PC-3 (cell line): ENCODE data around the gene PSME1. TPM values are rescaled to one million over a fixed set of nuclear protein-coding genes. Genes with fewer than 3 reads are reported as not detected.

ENCODE experiments used
- ATAC-seq: fragments of 200-7000 bp; cut with Tn5 transposase; 2 replicates; pipeline ENCODE4 v1.9.1; 2020; ENCODE audit warnings: mild to moderate bottlenecking, moderate library complexity
- BruUV-seq: library from RNA; stranded (reverse); fragments of 400-500 nt; replicated peaks from 2 replicates; lab custom pipeline; 2021; lab: Mats Ljungman, UMichigan
- CTCF ChIA-PET: fragments of 300-600 bp; sonication (Branson Sonifier 250); formaldehyde crosslinking; loops from one replicate; lab custom pipeline; 2022; ENCODE audit warnings: antibody characterized with exemption; lab: Charles Lee
- POLR2A ChIA-PET: fragments of 300-600 bp; sonication (Branson Sonifier 250); formaldehyde crosslinking; loops from one replicate; lab custom pipeline; 2022; ENCODE audit warnings: antibody characterized with exemption; ENCODE audit not compliant: unreplicated experiment; lab: Charles Lee
- DNase-seq: peaks from one replicate; pipeline ENCODE4 v3.0.0-alpha.2; 2015
- H2AFZ ChIP-seq: fragments of 300-600 bp; sonication (generic); 2 replicates; pipeline ENCODE4 v1.6.0; 2016; ENCODE audit warnings: antibody characterized with exemption, low read length
- H3F3A ChIP-seq: fragments of 300-600 bp; sonication (generic); one replicate; pipeline ENCODE4 v1.6.0; 2017; ENCODE audit warnings: antibody characterized with exemption, low read length, control low read depth, mild to moderate bottlenecking; ENCODE audit not compliant: unreplicated experiment
- H3K27ac ChIP-seq: fragments of 300-600 bp; sonication (generic); 2 replicates; pipeline ENCODE4 v1.5.1; 2016; ENCODE audit warnings: mild to moderate bottlenecking, low read length
- H3K27me3 ChIP-seq: fragments of 300-600 bp; sonication (generic); 2 replicates; pipeline ENCODE4 v1.6.1; 2016; ENCODE audit warnings: low read length, mixed read lengths
- H3K36me3 ChIP-seq: fragments of 300-600 bp; sonication (generic); 2 replicates; pipeline ENCODE4 v1.6.1; 2016; ENCODE audit warnings: low read depth, mixed run types, low read length, mixed read lengths
- H3K4me1 ChIP-seq: fragments of 300-600 bp; sonication (generic); 2 replicates; pipeline ENCODE4 v1.5.1; 2016; ENCODE audit warnings: low read length; ENCODE audit not compliant: insufficient read depth
- H3K4me2 ChIP-seq: fragments of 300-600 bp; sonication (generic); 2 replicates; pipeline ENCODE4 v1.6.0; 2016; ENCODE audit warnings: low read length
- H3K4me3 ChIP-seq: fragments of 300-600 bp; sonication (generic); 2 replicates; pipeline ENCODE4 v1.5.1; 2016; ENCODE audit warnings: mild to moderate bottlenecking, low read length, mixed read lengths
- H3K79me2 ChIP-seq: fragments of 300-600 bp; sonication (generic); 2 replicates; pipeline ENCODE4 v1.6.1; 2017; ENCODE audit warnings: low read length, mixed read lengths
- H3K9ac ChIP-seq: fragments of 300-600 bp; sonication (generic); 2 replicates; pipeline ENCODE4 v1.6.0; 2016; ENCODE audit warnings: mild to moderate bottlenecking, low read length
- H3K9me2 ChIP-seq: fragments of 300-600 bp; sonication (generic); replicated peaks from 2 replicates; pipeline ENCODE4 v1.6.1; 2016; ENCODE audit warnings: mixed run types, low read length, mixed read lengths
- H3K9me3 ChIP-seq: fragments of 300-600 bp; sonication (generic); 2 replicates; pipeline ENCODE4 v1.6.1; 2016; ENCODE audit warnings: low read length, mixed read lengths
- H4K20me1 ChIP-seq: fragments of 300-600 bp; sonication (generic); 2 replicates; pipeline ENCODE4 v1.6.1; 2016; ENCODE audit warnings: low read length, mixed read lengths
- CTCF ChIP-seq: fragments of 300-600 bp; sonication (generic); conservative IDR thresholded peaks from 2 replicates; pipeline ENCODE4 v1.5.1; 2017; ENCODE audit warnings: antibody characterized with exemption, low read depth, mild to moderate bottlenecking, low read length
- EZH2 ChIP-seq: fragments of 300-600 bp; sonication (generic); IDR thresholded peaks from one replicate; pipeline ENCODE4 v1.6.1; 2017; ENCODE audit warnings: antibody characterized with exemption, mild to moderate bottlenecking, low read length; ENCODE audit not compliant: unreplicated experiment
- EZH2phosphoT487 ChIP-seq: fragments of 300-600 bp; sonication (generic); IDR thresholded peaks from 2 replicates; pipeline ENCODE4 v1.6.1; 2018; ENCODE audit warnings: mild to moderate bottlenecking, antibody characterized with exemption, low read length, borderline replicate concordance
- intact Hi-C: fragments of 100-400 bp; cut with micrococcal nuclease; formaldehyde crosslinking; loops from 2 replicates; pipeline ENCODE4 v1.9.0; 2023
- total RNA-seq: library from RNA; depleted of rRNA; stranded (reverse); fragments of >200 nt; gene quantifications from 2 replicates; pipeline ENCODE4 v1.2.3, GENCODE V29; 2014

Gene PSME1
- total RNA-seq, 1 experiment from 2014 or later = 163 TPM

- CTCF ChIA-PET = no interaction called here
Measured at GRCh38 chr14:24110523-24110922, 25.5 kb upstream of the PSME1 start.

GRCh38 chr14:24113379-24113800 is 22.6 kb upstream of the PSME1 start:
- ATAC-seq = no peak
- TF ChIP-seq EZH2phosphoT487 (no peak), CTCF (no peak), EZH2 (no peak)
- Histone ChIP-seq H3K9me2 (no peaks in the 10 kb centered on the region), H3K9me3 (no peaks in the 10 kb centered on the region), H3K4me3 (peak overlapping the region; percentile 96), H3K36me3 (peaks cover 5% of the 10 kb centered on the region; the same call in 1 of the 2 replicates), H3K27me3 (no peaks in the 10 kb centered on the region), H3K4me2 (peak overlapping the region; percentile 95), H3K79me2 (peaks cover 18% of the 10 kb centered on the region), H3K9ac (peak overlapping the region; percentile 86), H3K4me1 (peaks cover 21% of the 10 kb centered on the region), H3K27ac (peak overlapping the region; percentile 90), H2AFZ (peak overlapping the region; percentile 95), H3F3A (no peaks in the 10 kb centered on the region), H4K20me1 (no peaks in the 10 kb centered on the region)
- DNase-seq = no peak
- ChIA-PET POLR2A (interaction anchor here (1.4 kb wide), 1 partner anchor 19 kb away, joined by 4 read pairs; the partner anchor contains the start of gene PCK2), CTCF (no interaction called here)
- intact Hi-C loops = no loop called here
- TSS peak; percentile 80 for BruUV-seq

More at GRCh38 chr14:24110523-24110922, 25.5 kb upstream of the PSME1 start:
- intact Hi-C loops = no loop called here
- Histone ChIP-seq H3K27me3 (no peaks in the 10 kb centered on the region), H3F3A (no peaks in the 10 kb centered on the region), H3K4me1 (peaks cover 12% of the 10 kb centered on the region), H3K4me3 (no peak overlapping the region), H3K9me2 (no peaks in the 10 kb centered on the region), H3K79me2 (peaks cover 3% of the 10 kb centered on the region), H4K20me1 (no peaks in the 10 kb centered on the region), H3K9me3 (no peaks in the 10 kb centered on the region), H3K36me3 (no peaks in the 10 kb centered on the region), H3K27ac (no peak overlapping the region), H3K9ac (no peak overlapping the region), H2AFZ (no peak overlapping the region), H3K4me2 (no peak overlapping the region)
- BruUV-seq = no TSS peak
- TF ChIP-seq CTCF (no peak), EZH2phosphoT487 (no peak), EZH2 (no peak)
- POLR2A ChIA-PET = interaction anchor here (0.6 kb wide), 1 partner anchor 16 kb away, joined by 5 read pairs; the partner anchor contains the start of gene PCK2
- DNase-seq = no peak
- ATAC-seq = no peak

- POLR2A ChIA-PET = interaction anchor here (0.6 to 1.8 kb wide), 6 partner anchors 19 to 1018 kb away, joined by 3 to 17 read pairs (median 4); partner anchors contain the start of genes EMC9, PCK2, PSME2 and RNF31
Measured at GRCh38 chr14:24113801-24114531, 22.0 kb upstream of the PSME1 start.

More at GRCh38 chr14:24113801-24114531, 22.0 kb upstream of the PSME1 start:
- BruUV-seq = no TSS peak
- no peaks in the 10 kb centered on the region for H4K20me1 ChIP-seq
- DNase-seq (peak; percentile 86), ATAC-seq (peak; percentile 42)
- H3K79me2 ChIP-seq = peaks cover 18% of the 10 kb centered on the region
- H3F3A ChIP-seq = no peaks in the 10 kb centered on the region
- peak overlapping the region; percentile 86 for H3K9ac ChIP-seq
- intact Hi-C loops = loop anchor here (1.0 kb wide), 3 partner anchors 27 to 47 kb away; partner anchors contain the start of genes EMC9, IRF9 and RNF31
- H3K9me3 ChIP-seq = no peaks in the 10 kb centered on the region
- no peaks in the 10 kb centered on the region for H3K9me2 ChIP-seq
- peak overlapping the region; percentile 95 for H3K4me2 ChIP-seq
- no peaks in the 10 kb centered on the region for H3K27me3 ChIP-seq
- H3K4me3 ChIP-seq = peak overlapping the region; percentile 96
- TF ChIP-seq EZH2phosphoT487 (no peak), EZH2 (no peak), CTCF (no peak)
- peaks cover 11% of the 10 kb centered on the region; the same call in 1 of the 2 replicates for H3K36me3 ChIP-seq
- peaks cover 20% of the 10 kb centered on the region for H3K4me1 ChIP-seq
- CTCF ChIA-PET = interaction anchor here (0.9 to 1.6 kb wide), 4 partner anchors 22 to 194 kb away, joined by 4 to 7 read pairs (median 4); partner anchors contain the start of genes IRF9 and PSME1
- peak overlapping the region; percentile 95 for H2AFZ ChIP-seq
- H3K27ac ChIP-seq = peak overlapping the region; percentile 90
